NCI-H187 treated with DMSO at 0.1 percent for 48 hours (cell line): Measurements from ENCODE around the gene RMI2.

Experiments
- DNase-seq: peaks from one replicate; lab custom pipeline; 2025; lab: John Stamatoyannopoulos, UW

The RMI2 gene

DNA sequence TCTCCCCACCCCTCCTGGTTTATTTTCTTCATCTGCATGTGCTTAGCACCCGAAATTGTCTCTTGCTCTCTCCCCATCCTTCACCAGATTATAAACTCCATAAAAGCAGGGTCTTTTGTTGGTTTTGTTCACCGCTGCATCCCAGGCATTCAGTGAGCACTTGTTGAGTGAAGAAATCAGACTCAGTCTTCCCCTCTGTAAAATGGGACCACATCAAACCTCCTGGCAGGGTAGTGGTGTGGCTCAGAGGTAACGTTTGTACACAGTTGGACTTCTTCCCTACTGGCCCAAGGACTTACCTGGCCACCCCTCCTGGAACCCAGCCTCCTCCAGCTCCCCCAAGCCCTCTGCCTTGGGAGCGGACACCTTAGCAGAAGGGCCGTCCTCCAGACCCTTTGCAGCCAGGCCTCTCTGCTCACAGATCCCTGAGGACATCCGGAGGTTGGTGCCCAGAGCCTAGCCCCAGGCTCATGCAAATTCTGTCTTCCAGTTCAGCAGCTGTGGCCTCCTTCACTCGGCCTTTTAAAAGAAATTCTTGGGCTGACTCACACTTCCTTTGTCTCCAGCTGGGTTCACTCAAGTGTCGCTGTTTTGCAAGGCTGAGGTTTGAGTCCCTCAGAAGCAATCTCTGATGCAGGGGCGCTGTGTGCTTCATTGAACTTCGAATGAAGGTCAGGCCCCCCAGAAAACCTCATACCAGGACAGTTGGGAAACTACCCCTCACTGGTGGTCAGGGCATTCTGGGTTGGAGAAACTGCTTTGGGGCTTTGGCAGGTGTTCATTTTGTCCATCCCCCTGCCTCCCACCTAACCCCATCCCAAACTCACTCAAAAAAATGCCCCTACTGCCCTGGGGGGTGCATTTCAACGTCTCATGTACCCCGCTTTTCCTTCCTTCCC lies 16.8 kb upstream of the RMI2 start:
- no peak for DNase-seq

DNA sequence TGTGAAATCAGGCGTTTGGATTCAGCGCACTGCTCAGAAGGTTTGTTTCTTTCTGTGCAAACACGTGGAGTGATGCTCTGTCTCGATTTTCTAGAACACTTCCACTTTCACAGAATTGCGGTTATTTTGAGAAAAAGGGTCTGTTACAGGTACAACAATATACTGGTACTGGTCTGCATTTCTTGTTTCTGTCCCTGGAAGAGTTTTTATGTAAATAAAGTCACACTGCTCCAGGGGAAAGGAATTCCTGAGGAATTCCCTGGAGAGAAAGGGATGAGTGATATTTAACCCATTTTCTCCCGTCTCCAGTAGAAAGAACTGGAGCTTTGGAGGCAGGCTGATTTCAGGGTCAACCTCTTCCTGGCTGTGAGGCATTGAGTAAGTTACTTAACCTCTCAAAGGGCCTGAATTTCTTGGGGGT lies 16.2 kb upstream of the RMI2 start:
- no peak for DNase-seq

DNA sequence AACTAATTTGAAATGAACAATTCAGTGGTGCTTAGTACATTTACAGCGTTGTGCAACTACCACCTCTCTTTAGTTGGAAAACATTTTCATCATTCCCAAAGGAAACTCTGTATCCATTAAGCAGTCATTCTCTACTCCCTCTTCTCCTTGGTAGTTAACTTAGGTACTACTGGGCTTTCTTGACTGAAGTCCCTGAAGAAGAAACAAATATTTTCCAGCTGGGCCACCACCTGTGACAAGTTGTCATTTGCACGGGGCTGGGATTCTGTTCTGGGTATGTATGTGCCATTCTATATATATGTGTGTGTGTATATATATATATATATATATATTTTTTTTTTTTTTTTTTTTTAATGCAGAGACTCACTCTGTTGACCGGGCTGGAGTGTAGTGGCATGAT lies 15.4 kb upstream of the RMI2 start:
- DNase-seq = no peak

DNA sequence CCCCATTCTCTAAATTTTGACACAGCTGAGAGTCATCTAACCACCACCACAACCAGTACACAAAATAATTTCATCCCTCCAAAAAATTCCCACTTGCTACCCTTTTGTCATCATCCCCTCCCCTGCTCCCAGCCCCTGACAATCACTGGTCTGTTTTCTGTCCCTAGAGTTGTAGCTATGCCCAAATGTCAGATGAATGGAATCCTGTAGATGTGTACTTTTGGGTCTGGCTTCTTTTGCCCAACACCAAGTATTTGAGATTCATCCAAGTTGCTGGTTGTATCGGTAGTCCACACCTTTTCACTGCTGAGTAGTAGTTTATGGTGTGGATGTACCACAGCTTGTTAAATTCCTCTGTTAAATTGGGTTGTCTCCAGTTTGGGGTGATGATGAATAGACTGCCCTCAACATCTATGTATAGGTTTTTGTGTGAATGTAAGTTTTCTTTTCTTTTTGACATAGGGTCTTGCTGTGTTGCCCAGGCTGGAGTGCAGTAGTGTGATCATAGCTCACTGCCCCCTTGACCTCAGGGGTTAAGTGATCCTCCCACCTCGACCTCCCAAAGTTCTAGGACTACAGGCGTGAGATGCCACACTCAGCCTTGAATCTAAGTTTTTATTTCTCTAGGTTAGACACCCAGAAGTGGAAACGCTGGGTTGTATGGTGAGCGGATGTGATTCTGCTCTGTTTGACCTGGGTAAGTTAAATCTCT lies 14.6 kb upstream of the RMI2 start:
- no peak for DNase-seq

DNA sequence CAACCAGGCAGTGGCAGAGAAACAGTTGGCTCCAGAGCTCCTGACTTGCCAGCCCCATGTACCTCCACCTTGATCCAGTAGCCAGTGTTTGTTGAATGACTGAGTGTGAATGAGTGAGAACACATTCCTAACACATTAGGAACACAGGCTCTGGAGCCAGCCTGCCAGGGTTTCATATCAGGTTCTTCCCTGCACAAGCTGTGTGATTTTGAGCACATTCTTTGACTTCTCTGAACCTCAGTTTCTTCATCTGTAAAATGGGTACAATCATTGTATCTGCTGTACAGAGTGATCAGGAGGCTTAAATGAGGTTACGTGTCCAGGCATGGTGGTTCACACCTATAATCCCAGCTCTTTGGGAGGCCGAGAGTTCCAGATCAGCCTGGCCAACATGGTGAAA lies 13.3 kb upstream of the RMI2 start:
- no peak for DNase-seq

DNA sequence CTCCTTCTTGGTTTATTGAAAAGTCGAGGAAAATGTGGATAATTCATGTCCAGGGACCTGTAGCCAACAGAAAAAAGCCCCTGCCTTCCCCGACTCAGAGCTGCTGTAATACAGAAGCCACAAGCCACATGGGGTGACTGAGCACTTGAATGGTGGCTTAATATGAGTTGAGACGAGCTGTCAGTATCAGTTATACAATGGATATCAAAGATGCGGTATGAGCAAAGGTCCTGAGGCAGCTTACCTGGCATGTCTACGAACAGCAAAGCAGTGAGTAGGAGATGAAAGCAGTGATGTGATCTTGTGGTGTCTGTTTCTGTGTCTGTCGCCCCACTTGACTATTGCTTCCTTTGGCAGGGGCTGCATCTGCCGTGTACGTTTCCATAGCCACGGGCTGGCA lies 12.2 kb upstream of the RMI2 start:
- DNase-seq = no peak

DNA sequence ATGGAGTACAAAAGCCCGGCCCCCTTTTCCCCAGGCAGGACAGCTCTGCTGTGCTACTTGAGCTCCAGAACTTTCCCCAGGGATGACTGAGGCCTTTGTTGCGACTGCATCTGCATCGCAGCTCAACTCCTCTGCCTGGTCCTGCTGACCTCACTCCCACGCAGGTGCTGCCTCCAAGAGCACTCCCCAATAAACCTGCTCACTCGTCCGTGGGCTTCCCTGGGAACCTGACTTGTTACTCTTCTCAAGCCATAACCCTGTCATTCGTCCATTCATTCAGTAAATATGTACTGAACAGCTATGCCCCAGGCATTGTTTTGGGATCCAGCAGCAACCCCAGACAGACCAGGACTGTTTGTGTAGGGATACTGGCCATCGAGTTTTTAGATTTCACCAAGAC lies 11.6 kb upstream of the RMI2 start:
- DNase-seq = no peak

DNA sequence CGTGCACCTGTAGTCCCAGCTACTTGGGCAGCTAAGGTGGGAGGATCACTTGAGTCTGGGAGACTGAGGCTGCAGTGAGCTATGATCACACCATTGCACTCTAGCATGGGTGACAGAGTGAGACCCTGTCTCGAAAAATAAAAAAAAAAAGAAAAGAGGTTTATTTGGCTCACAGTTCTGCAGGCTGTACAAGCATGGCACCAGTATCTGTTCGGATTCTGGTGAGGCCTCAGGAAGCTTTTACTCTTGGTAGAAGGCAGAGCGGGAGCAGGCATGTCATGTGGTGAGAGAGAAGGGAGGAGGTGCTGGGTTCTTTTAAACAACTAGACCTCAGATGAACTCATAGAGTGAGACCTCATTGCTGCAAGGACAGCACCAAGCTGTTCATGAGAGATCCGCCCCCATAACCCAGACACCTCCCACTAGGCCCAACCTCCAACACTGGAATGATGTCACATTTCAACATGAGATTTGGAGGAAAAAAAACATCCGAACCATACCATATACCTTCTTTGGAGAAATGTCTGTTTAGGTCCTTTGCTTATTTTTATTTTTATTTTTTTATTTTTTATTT lies 10.3 kb upstream of the RMI2 start:
- DNase-seq = no peak

DNA sequence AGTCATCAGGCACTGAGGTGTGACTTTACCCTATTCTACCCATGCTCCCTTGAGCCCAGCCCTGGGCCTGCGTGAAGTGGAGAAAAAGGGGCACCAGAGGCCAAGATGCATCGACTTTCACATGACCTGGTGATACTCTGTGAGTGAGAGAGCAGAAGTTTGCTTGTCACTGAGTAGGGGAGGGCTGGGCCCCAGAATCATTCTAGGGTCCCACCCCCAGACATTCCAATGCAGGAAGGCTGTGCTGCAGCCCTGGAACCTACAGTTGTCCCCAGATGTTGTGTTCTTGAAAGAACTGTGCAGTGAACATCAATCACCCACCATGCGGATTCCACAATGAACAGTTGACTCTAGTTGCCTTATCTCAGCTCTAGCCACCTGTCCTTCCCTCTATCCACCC lies 6.2 kb upstream of the RMI2 start:
- no peak for DNase-seq

DNA sequence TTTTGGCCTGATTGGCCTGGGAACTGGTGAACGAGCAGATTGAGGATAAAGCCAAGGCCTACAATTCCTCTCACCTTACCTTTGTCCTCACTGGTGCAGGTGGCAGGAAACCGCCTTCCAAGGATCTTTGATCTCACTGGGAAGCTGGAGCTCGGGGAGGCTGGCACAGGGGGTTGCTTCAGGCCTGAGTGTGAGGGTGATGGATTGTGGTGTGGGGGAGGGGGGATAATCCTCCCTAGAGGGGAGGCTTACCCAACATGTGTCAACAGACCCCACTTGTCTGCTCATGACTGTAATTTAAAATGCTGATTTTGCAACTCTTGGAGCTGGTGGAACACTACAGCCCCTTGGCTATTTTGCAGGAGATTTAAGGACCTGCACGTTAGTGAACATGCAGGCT lies 4.5 kb upstream of the RMI2 start:
- no peak for DNase-seq

DNA sequence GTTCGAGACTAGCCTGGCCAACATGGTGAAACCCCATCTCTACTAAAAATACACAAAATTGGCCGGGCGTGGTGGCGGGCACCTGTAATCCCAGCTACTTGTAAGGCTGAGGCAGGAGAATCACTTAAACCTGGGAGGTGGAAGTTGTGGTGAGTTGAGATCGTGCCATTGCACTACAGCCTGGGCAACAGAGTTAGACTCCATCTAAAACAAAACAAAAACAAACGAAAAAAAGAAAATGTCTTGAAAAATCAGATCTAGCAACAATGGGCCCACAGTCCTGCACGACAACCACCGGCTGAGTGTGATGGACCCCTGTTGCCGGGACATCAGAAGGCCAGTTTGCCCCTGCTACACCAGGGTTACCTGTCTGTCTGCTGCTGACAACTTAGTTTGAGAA lies 3.9 kb upstream of the RMI2 start:
- no peak for DNase-seq

DNA sequence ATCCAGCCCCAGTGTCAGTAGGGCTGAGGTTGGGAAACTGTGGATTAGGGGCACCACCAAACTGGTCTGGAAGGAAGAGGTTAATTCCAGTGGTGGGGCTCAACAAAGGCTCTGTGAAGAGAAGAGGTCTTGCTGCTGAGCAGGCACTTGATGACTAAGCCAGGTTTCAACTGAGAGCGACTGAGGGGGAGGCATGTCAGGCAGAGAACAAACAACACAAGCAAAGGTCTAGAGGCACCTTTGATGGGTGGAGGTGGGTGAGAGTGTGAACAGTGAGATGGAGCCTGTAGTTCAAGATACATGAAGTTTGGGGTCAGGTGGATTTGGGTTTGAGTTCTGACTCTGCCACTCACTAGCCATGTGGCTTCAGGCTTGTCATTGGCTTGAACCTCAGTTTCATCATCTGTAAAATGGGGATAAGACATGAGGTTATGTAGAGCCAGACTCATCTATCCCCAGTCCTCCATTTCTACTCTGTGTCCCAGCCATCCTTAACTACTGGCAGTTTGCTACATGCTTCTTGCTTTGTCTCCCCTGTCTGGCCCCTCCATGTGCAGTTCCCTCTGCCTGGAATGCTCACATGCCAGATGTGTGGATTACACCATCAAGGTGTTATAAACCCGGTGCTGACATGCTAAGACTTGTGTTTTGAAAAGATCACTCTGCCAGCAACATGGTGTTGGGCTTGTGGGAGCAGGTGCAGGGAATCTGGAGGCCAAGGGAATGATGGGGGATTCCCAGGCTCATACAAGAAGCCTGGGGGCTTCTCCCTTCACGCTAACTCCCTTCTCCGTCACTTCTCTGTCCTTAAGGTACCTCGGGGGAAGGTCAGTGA lies 3.0 kb upstream of the RMI2 start:
- DNase-seq = no peak

DNA sequence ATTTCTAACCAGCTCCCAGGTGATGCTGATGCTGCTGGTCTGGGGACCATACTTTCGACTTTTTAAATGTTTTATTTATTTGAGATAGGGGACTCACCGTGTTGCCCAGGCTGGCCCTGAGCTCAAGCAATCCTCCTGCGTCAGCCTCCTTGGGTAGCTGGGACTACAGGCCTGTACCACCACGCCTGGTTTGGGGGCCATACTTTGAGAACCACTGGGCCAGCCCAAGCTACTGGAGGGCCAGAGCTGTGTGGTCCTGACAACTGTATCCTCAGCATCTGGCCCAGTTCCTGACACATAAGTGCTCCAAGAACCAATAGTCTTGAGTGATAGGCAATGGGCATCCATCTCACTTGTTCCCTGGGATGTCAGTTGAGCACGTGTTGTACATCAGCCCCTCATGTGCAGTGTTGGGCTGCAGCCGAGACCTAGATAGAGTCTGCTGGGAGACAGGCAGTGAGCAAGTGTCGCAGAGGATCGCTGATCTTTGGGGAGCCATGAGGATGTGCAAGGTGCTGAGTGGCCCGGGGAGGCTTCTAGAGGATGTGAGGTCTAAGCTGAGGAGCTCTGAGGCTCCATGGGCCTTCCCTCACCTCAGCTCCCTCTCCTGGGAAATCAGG lies 1.6 kb downstream of the RMI2 start:
- DNase-seq = no peak

DNA sequence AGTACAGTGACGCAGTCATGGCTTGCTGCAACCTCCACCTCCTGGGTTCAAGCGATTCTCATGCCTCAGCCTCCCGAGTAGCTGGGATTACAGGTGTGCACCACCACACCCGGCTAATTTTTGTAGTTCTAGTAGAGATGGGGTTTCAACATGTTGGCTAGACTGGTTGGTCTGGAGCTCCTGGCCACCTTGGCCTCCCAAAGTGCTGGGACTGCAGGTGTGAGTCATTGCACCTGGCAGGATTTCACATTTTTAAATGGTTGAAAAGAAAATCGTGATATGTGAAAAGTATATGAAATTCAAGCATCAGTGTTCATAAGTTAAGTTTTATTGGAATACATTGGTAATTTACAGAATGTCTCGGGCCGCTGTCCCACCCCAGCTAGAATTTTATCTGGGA lies 2.6 kb downstream of the RMI2 start:
- DNase-seq = no peak

DNA sequence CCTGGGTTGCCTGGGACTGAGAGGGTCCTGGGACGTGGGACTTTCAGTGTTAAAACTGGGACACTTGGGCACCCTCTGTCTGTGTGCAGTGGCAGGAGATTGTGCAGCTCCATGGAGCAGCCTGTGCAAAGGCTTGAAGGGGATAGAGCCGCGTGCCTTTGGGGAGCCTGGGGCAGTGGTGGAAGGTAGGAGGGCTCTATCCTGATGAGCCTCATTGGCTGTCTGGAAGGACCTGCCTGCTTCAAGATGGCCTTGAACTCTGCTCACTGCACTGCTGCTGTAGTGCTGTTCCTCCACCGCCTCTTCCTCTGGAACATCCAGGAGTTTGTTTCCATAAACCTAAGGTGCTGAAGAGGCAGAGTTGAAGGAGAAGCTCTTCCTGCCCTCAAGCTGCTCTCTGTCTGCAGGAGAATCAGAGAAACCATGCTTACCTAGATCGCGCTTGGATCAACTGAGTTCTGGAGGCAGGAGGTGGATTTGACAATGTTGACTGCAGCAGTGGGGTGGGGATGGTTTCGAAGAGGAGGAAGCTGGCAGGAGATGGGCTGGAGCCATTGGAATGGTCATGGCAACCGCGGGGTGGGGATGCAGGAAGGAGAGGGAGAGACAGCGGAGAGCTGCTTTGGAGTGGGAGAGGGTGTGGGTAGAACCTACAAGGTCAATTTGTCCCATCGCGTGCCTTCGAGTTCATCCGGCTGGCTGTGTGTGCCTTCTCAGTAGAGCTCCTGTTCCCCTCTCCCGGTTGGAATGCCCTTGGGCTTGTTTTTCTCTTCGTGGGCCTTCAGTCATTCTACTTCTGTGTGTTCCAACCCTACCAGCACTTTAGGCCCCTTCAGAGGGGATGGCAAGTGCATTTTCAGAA lies 3.7 kb downstream of the RMI2 start:
- DNase-seq = no peak

DNA sequence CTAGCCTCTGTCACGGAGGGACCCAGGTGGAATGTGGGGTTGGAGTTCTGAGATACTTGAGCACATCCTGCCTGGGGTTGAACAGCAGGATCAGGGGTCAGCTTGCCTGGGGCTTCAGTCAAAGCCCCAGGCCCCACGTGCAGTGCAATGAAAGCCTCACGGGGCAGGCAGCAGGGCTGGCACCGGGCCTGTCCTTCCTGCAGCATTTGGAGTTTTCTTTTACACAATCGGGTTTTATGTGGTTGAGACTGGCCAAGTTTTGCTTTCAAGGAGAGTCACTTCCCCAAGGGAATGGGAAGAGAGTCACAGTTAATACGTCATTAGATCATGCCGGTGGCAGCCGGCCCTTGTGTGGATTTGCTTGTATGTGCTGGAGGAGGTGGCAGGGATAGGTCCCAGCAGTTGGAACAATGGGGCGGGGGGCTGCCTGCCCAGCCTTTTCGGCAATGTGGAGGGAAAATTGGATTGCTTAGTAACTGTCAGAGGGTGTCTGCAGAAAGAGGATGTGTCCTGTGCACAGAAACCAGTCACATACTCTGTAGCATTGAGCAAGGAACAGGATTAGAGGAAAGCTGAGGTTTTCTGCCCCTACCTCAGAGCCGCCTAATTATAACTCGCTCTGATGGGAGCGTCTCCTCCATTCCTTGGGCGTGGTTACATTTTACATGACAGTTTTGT lies 4.5 kb downstream of the RMI2 start:
- no peak for DNase-seq

DNA sequence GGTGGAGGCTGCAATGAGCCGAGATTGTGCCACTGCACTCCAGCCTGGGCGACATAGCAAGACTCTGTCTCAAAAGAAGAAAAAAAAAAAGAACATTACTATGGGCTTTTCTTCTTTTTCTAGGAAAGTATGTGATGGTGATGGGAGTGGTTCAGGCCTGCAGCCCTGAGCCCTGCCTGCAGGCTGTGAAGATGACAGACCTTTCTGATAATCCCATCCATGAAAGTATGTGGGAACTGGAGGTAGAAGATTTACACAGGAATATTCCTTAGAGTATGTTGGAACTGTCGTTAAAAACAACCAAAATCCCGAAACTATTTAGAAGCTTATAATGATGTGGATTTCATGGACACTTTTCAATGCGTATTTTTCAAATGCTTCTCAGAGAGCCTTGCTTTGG lies 5.3 kb downstream of the RMI2 start:
- DNase-seq = no peak

DNA sequence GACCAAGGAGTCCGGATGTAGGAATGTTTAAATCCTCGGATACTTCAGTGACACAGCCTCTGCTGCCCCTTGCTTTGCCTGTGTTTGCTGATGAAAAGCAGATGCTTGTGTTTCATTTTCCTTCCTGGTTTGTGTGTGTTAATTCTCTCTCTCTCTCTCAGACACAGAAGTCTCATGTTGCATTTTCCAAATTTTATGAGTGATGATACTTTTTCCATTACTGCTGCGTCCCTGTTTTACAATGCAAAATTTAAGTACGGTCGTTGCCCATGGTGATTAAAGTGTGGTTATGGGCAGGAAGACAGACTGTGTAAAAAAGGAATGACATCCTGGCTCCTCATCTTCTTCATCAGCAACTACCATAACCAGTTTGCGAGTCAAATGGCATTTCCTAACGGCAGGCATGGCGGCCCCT lies 5.7 kb downstream of the RMI2 start:
- no peak for DNase-seq

DNA sequence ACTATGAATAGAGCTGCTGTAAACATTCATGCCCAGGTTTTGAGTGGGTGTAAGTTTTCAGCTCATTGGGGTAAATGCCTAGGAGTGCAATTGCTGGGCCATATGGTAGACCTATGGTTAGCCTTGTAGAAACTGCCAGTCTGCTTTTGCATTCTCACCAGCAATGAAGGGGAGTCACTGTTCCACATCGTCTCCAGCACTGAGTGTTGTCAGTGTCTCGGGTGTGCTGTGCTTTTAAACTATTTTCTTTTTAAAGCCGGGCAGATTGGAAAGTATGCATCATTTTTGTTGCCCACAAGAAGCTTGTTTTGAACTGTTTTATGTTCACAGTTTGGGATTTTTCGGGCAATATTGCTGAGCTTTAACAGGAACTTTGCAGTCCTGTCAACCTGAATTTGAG lies 7.9 kb downstream of the RMI2 start:
- DNase-seq = no peak

DNA sequence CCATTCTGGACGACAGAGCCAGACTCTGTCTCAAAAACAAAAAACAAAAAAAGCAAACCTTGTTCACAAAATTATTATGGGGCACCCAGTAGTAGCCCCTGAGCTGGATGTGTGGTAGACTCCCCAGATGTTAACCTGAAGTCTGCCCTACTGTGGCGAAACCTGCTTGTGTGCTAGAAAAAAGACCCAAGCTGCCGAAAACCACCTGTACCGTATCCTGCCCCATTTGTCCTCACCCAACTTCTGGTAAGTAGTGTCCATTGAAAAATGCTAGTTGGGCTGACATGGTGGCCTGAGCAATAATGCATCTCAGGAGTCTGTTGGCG lies 9.1 kb downstream of the RMI2 start:
- no peak for DNase-seq
